HG03095 (cell line): Measurements from ENCODE around the gene RPP38.

Experiments used
- ATAC-seq: cut with Tn5 transposase; IDR thresholded peaks from one replicate; pipeline ENCODE4 v1.9.1; 2021; ENCODE audit warnings: moderate library complexity; ENCODE audit not compliant: unreplicated experiment

Gene RPP38

DNA sequence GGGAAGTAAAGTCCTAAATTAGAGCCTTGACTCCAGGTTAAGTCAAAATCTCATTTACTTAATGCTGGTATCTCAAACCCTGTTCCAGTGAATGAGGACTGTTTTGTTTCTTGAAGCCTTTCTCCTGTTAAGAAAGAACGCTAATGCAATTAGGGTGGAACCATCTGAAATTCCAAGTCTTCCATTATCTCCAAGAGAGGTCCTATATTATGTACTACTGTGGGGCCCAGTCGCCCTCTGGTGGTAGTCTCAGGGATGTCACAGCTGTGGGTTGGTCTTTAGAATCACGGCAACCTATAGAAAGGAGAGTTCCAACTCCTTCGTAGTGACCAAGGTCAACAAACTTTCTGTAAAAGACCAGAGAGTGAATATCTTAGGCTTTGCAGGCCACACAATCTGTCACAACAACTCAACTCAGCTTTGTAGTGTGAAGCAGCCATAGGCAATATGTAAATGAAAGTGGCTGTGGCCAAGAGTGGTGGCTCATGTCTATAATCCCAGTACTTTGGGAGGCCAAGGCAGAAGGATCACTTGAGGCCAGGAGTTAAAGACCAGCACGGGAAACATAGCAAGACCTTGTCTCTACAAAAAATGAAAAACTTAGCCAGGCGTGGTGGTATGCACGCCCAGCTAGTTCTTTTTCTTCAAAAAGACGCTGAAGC is 9.3 kb downstream of the RPP38 start:
- peak; percentile 92 for ATAC-seq

DNA sequence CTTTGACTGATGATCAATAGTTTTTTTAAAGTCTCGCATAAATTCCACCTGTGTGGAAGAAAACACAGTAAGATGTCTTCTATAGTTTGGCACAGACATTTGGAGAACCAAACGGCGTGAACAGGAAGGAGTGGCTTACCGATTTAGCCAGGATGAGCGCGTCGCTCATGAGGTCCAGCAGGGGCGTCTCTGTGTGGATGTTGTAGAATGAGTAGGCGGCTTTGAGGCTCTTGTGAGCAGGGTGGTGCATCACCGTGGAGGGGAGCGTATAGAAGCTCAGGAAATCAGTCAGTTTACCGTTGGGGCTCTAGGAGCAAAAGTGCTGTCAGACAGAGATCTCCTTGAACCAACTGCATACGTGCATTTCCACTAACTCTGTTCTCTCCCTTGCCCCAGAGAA is 15.5 kb downstream of the RPP38 start:
- no peak for ATAC-seq

DNA sequence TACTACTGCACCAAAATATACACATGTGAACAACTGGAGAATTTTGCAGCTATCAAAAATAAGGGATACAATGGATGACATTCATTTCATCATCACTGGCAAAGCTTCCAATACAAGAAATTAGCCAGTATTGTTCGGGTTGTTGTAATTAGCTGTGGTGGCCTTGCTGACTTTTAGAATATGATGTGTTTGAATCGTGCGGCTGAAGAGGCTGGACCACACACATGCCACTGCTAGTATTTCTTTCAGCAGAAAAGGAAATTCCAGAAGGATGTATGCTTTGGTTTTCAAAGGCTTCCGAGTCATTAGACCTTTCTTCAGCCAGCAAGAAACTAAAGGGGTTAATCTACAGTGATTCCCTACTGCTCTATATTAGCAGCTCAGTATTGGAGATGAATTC is 16.6 kb downstream of the RPP38 start:
- ATAC-seq, result no peak

DNA sequence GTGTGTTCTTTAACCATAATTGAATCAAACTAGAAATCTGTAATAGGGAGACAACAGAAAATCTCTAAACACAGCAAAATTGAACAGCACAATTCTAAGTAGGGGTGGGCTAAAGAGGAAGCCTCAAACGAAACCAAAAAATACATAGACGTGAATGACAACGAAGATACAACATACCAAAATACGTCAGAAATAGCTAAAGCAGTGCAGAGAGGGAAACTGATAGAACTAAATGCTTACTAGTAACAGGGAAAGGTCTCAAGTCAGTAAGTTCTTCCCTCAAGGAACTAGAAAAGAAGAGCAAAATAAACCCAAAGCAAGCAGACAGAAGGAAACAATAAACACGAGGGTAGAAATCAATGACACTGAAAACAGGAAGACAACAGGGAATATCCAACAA is 19.1 kb downstream of the RPP38 start:
- no peak for ATAC-seq

DNA sequence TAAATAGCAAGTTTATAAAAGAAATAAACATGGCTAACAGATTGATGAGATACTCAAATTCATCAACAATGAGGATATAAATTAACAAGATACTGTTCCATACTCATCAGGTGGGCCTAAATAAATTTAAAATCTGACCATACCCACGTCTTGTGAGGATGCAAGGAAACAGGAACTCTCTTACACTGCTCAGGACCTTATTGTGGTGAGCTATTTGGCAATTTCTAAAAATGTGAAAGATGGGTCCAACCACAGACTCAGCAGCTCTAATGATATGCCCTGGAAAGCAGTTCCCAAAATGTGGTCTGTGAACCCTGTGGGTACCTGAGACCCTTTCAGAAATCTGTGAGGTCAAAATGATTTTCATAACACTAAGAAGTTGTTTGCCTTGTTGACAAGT is 21.5 kb downstream of the RPP38 start:
- no peak for ATAC-seq

DNA sequence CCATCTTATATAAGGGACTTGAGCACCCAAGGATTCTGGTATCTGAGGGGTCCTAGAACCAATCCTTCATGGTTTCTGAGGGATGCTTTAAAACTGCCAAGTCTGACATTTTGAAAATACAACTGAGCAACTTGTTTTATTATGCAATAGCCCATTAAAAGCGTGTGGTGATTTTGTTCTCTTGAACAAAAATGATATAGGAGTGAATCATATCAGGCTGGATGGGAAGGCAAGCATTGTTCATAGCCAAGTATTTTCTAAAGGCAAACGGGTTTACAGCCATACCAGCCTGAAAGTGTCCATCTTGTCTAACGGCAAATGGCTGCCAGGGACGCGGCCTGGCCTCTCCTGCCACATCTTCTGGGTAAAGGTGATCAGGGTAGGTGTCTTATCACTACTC is 23.4 kb downstream of the RPP38 start:
- ATAC-seq, result no peak

DNA sequence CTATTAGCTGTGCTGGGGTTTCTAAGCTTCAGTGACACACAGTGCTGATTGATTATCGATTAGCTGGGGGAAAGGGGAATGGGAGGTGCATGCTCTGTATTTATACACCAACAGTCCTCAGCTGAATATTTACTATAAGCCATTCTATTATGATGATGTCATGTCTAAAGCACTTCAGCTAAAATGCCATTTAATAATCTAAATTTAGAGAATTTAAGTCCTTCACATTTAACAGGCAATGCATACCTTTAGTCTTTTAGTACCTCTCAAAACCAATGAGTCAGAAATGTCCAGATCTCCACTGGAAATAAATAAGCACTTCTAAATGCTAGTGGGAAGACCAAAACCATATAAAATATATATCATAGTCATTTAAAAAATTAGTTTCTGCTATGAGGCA is 24.6 kb downstream of the RPP38 start:
- no peak for ATAC-seq

DNA sequence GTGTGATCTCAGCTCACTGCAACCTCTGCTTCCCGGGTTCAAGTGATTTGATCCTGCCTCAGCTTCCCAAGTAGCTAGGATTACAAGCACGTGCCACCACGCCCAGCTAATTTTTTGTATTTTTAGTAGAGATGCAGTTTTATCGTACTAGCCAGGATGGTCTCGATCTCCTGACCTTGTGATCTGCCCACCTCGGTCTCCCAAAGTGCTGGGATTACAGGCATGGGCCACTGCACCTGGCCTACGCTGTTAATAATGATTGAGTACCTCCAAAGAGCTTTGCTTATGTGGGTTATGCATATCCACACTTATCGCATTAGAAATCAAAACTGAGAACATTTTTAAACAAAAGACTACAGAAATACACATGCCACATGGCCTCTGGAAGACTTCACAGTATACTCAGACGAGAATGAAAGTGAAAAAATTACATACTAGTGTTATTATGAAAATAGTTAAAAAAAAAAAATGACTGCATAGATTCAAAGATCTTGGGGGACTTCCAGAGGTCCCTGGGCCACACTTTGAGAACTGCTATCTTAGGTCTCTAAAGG is 25.4 kb downstream of the RPP38 start:
- peak; percentile 95 for ATAC-seq

DNA sequence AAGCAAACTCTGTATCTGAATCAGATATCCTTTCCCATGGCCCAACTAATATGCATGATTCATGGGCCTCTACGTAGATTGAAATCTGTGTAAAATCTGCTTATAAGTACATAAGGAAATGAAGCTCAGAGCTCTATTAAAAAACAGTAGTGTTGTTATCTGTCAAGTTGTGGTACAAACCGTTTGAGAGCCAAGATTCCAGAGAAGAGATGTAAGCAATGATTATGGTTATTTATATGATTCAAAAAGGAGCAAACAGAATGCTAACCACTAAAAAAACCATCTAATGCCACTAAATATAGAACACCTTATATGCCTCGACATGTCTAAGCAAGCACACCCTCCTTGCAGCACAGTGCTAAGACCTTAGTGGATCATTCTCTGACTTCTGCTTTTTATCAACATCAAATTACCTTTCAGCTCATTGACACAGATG is 26.6 kb downstream of the RPP38 start:
- no peak for ATAC-seq

DNA sequence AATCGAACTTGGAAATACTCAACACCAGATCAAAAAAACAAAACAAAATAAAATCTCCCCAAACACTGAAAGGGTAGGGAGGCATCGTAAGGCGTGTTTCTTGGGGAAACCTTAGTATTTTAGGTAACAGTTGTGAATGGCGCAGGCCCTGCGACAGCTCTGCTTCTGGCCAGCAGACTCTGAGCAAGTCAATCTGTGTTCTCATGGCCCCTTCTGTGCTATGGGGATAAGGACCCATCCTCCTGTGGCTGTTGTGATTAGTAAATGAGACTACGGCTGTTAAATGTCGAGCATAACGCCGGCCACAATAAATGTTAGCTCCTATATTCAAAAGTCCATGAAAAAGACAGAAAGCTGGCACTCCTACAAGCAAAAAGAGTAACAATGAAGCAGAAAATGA is 27.0 kb downstream of the RPP38 start:
- ATAC-seq, result no peak

DNA sequence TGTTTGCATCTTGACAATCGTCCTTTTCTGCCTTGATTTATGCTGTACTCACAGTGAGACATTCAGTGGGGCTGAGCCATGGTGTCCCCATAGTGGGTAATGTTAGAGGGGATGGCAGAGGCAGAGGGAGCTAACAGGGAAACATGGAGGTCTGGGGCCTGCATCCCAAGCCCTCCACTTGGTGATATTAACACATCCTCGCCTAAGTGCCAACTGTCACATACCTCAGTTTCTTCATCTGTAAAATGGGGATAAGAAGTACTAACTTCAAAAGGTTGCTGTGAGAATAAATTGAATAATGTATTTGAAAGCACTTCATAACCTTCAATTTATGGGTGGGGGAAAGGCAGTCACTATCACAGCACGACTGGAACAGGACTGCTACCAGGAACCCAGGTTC is 27.8 kb downstream of the RPP38 start:
- no peak for ATAC-seq

DNA sequence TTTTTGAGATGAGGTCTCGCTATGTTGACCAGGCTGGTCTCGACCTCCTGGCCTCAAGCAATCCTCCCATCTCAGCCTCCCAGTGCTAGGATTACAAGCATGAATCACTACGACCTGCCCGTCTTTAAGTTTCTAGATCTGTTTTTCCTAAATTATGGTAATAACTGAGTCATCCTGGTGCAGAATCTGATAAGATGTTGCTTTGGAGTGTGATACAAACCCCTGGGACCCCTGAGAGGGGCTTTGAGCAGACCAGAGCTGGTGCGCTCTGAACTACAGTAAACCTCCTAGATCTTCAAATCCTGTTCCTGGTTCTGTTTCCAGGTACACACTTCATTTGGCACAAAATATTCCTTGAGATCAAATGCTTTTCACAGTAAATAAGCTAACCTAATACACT is 34.2 kb downstream of the RPP38 start:
- no peak for ATAC-seq

DNA sequence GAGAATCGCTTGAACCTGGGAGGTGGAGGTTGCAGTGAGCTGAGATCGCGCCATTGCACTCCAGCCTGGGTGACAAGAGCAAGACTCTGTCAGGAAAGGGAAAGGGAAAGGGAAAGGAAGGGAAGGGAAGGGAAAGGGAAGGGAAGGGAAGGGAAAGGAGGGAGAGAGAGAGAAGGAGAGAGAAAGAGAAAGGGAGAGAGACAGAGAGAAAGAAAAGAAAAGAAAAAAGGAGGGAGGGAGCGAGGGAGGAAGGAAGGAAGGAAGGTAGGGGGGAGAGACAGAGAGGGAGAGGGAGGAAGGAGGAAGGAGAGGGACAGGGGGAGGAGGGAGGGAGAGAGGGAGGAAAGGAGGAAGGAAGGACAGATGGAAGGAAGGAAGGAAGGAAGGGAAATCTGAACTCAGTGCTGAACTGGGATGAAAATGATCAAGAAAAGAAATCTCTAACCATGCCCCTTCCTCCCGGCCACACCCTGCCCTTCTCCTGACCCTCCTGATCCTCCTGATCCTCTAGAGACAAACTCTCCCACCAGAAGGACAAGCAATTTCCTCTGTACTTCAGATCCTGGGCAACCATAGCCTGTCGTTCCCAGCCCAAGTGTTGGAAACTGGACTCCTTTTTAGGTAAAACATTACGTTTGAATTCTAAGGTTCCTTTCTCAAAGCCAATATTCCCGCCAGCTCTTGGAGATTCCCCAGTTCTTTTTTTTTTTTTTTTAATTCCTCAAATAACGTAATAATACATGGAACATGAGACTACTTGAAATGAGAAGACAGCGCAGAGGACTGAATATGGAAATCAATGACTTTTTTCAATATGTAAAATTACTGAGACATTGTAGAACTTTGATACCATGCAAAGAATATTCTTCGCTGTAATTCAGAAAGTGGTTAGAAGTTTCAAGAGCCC is 39.2 kb downstream of the RPP38 start:
- no peak for ATAC-seq

DNA sequence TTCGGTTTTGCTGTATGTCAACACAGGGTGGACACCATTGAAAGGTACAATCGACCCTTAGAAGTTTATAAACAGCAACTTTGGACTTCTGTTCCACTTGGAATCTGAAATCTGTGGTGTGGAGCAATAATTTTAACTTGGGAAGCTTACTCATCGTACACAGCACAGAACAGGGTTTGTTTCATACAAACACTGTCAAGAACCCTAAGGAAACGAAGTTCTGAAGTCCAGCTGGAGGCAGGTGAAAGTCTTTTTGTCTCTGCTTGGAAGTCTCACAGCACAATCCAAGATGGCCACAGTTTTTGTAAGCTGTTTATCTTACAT is 39.8 kb downstream of the RPP38 start:
- ATAC-seq, result no peak

DNA sequence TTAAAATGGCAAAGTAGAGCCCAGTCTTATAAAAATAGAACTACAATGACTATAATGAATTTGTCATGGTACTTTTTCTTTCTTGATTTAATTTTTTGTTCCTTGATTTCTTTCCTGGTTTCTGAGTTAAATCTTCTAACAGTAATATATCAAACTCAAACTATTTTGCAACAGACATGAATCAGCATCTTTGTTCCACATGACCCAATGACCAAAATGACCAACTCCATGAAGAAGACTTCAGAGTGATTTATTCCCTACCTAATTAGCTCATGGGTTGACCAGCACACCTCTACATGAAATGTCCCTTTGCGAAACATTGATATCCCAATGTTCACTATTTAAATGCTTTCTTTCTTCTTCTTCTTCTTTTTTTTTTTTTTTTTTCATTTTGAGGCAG is 40.5 kb downstream of the RPP38 start:
- ATAC-seq, result no peak

DNA sequence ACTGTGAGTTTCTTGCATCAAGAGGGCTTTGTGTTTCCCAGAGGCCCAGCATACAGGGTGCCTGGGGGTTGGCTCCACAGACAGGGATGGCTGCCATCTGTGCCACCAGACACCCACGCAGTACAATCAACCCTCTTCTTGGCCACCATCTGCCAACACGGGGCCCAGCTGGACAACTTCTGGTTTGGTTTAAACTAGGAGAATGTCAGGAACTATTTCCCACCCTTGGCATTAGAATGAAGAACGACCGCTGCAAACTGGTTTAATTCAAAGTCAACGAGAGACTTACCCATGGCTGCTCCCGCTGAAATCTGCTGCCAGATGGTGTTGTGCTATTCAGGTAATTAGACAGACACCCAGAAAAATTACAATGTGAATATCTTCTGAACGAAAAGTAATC is 43.5 kb downstream of the RPP38 start:
- ATAC-seq, result no peak

DNA sequence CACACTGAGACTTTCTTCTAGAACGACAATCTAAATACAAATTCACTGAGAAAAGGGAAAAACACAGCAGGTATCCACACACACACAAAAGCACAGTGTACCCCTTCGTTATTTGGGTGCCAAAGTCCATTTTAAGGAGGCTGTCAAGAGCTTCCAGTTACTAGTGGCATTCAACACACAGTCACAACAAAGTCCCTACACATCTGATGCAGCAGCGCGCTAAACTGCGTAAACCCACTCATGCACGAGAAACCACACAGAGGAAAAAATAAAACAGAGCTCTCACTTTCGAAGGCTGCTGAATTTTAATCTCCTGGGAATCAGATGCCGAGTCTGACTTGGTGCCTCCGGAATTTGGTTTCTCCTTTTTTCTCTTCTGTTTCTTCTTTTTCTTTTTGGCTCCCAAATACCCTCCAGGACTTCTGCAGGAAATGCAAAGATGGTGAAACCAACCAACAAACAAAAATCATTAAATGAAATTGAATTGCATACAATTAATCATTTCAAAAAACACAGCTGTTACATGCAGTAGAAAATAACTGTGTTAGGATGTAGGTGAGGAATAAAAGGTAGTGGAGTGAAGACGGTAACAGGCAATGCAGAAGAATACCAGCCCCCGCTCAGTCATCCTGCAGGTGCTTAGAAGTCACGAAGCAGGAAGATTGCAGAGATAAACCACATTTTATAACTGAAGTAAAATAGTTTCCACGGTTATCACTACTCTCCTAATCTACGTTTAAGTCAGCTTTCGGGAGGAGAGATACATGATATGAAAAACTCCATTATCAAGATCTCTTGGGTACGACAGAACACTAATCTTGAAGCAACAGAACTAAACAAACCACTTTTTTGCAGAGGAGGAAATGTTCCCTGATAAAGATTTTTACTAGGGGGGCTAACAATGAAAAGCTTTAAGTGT is 44.2 kb downstream of the RPP38 start:
- peak; percentile 88 for ATAC-seq

DNA sequence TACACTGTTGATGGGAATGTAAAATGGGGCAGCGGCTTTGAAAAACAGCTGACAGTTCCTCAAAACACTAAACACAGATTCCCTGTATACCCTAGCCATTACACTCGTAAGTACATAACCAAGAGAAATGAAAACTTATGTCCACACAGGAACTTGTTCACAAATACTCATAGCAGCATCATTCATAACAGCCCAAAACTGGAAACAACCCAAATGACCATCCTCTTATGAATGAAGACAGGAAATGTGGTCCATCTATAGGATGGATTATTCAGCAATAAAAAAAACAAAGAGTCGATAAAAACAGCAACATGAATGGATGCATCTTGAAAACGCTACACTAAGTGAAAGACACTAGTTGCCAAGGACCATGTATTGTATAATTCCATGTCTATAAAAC is 47.6 kb downstream of the RPP38 start:
- ATAC-seq, result no peak

DNA sequence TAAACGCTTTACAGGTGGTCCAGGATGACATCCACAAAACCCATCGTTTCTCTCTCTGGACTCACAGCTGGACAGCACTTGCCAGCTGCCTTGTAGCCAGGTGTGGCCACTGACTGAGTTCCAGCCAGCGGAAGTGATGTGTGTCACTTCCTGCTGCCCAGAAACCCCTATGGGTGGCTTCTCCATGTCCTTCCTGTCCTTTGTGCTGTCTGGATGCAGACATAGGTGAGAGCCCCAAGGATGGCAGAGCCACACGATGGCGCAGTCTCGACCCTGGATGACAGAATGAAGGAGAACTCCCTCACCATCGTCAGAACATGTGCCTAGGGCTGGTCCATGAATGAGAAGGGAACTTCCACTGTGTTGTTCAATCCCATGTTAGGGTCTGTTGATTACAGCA is 49.2 kb downstream of the RPP38 start:
- no peak for ATAC-seq

DNA sequence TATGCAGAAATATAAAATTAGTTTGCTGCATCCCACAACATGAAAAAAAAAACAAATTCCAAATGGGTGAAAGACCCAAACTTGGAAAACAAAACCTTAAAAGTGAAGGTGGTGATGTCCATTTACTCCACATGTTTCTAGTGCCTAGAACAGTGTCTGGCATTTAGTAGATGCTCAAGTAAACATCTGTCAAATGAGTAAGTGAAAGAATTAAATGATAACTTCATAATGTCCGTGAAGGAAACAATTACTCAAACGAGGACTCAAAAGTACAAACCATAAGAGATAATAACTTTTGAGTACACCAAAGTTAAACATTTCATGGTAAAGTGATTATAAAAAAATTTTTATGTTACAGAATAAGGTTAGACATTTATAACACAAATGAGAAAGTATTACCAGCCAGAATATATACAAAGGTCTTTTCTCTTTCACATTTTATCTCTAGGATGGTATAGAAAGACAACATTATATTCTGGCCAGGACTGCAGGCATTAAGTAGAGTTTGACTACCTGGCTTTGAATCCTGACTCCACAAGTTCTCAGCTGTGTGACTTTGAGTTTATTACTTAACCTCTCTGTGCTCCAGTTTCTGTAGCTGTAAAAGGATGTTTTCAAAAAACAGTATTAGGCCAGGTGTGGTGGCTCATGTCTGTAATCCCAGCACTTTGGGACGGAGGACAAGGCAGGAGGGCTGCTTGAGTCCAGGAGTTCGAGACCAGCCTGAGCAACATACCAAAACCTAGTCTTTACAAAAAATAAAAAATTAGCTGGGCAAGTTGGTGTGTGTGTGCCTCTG is 50.6 kb downstream of the RPP38 start:
- ATAC-seq, result no peak
